UCSD-AML1 (cell line): Measurements from ENCODE around the gene RNU1-3.
"Not testable (repeated sequence)": the region's sequence is repeated elsewhere in the genome, so short reads cannot be mapped to it uniquely, and the experiment has no call there.

Experiments
- DNase-seq: peaks from one replicate; lab custom pipeline; 2025; ENCODE audit not compliant: unreplicated experiment; lab: John Stamatoyannopoulos, UW

The RNU1-3 gene

GRCh38 chr1:16666502-16667413, at the start of gene RNU1-3:
TSS of gene RNU1-3 (minus strand) at chr1:16666948.
- DNase-seq = not testable (repeated sequence)

DNA sequence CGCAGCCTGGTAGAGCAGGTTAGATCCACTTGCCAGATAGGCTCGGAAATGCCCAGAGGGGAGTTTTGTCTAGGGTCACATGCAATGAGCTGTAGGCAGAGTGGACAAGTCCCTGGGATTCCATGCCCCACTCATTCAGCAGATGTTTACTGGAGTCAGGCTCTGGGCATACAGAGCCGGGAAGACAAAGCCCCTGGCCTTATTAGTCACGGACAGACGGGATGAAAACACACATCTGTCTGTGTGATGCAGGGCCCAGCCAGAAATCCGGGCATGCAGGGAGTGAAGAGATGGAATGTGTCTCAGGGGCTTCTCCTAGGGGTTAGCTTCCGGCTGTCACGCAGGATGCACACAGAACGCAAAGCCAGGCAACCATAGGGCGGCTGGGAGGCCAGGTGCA, 46.7 kb upstream of the RNU1-3 start:
- DNase-seq = not testable (repeated sequence)

- DNase-seq = not testable (repeated sequence)
These were observed 46.2 kb upstream of the RNU1-3 start for GRCh38 chr1:16712984-16713383.

DNA sequence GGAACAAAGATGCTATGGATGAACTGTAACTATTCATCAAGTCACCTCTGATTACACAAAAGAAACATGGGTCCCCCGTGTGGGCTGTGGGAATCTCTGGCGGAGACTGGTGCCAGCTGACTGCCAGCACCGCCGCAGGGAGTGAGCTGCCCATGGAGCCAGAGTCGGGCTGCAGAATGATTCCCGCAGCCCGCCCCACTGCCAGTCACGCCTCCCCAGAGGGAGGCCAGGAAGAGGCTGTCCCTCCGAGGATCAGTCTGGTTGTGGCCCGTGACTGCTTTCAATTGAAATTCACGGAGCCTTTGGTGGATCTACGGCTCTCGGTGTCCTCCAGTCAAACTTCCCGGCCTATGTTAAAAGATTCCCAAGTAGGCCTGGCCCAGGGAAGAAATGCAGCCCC, 45.8 kb upstream of the RNU1-3 start:
- not testable (repeated sequence) for DNase-seq

DNA sequence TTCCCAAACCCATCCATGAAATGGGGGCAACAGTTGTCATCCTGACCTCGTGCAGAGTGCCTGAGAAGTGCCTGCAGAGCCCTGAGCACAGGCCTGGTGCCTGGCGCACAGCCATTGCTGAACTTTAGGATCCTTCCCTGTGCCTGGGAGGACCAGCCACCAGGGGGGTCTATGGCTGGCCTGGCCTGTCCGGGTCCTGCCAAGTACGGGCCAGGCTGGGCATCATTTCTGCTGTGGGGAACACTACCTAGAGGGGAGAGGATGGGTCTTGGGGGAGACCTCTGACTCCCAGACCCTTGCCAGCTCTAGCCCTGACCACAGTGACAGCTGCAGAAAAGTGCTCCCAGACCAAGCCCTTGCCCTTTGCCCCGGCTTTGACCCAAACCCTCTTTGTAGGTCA, 45.4 kb upstream of the RNU1-3 start:
- DNase-seq = not testable (repeated sequence)

DNA sequence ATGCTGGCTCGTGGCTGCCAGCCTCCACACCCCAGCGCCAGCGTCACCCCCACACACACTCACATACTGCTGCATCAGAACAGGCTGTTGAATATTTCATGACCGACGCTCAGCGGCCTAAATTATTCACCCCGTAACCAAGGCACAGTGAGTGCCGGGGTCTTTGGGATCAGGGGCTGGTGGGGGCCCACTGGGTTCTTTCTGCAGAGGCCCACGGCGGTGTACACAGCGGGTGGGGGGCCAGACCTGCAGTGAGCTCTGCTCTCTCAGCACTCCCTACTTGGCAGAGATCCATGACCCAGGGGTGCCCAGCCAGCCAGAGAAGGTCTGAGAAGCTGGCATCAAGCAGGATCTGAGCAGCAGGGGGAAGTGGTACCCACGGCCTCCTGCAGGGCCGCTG, 43.9 kb upstream of the RNU1-3 start:
- not testable (repeated sequence) for DNase-seq

DNA sequence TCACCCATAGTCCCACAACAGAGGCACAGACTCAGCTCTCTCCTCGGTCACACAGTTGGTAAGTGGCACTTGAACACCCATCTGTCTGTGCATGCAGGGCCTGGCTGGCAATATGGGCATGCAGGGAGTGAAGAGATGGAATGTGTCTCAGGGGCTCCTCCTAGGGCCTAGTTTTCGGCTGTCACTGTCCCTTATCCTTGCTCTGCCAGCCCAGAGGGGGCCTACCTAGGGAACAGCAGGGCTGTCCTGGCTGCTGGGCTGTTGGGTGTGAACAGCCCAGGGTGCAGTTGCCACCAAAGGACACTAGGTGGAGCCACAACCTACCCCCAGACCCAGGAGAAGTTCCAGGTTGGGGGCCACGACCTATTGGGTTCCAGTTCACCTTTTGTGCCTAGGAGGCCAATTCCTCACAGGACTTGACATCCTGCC, 42.9 kb upstream of the RNU1-3 start:
- not testable (repeated sequence) for DNase-seq

DNA sequence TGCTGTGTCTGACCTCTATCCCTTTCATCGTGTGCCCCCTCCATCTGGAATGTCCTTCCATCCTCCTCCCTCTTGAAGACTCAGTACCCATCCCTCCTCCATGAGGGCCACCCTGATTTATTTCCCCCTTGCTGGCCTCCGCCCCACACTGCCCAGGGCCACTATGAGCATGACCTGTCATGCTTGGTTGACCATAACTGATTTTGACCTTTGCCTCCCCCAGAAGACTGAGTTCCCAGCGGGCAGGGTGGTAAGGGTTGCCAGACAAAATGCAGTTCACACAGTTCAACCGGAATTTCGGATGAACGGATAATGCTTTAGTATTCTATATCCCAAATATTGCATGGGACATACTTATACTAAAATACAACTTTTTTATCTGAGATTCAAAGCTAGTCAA, 42.0 kb upstream of the RNU1-3 start:
- not testable (repeated sequence) for DNase-seq

GRCh38 chr1:16707130-16708093, 40.7 kb upstream of the RNU1-3 start:
- DNase-seq = not testable (repeated sequence)

GRCh38 chr1:16706302-16706701, 39.6 kb upstream of the RNU1-3 start:
- not testable (repeated sequence) for DNase-seq

- DNase-seq = not testable (repeated sequence)
These were observed 37.9 kb upstream of the RNU1-3 start for GRCh38 chr1:16704502-16705100.

DNA sequence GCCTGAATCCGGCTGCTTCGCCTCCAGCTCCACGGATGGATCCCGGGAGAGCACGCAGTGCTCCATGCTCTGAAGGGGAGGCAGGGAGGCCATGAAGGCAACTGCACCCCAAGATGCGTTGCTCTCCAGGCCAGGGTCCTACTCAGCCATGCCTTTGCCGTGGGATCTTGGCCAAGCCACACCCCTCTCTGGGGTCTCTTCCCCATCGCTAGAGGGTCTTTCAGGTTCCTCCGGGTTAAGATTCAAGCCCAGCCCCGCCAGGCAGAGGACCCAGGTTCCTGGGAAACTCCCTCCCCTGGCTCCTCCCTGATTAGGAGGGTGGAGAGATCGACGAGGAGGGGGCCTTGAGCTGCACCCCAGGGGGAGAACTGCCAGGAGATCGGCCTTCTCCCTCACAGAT, 37.3 kb upstream of the RNU1-3 start:
- DNase-seq = not testable (repeated sequence)

- not testable (repeated sequence) for DNase-seq
These were observed 36.9 kb upstream of the RNU1-3 start for GRCh38 chr1:16703602-16704001.

- not testable (repeated sequence) for DNase-seq
These were observed 36.4 kb upstream of the RNU1-3 start for GRCh38 chr1:16703141-16703540.

DNA sequence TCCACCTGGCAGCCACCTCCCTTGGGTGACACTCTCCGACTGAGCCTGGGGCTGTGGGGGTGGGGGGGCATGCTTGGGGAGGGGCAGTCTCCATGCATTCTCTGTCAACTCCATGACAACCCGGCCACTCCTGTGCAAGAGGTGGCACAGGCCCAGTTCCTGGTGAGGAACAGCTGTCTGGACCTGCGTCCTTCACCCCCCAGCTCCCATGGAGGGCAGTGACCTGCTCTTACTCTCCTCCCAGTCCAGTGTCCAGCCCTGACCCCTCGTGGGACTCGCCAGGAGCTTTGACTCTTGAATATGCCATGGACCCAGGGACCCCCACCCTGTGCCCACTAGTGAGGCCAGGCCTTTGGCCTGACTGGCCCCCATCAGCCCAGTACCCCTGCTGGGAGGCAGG, 35.5 kb upstream of the RNU1-3 start:
- not testable (repeated sequence) for DNase-seq

DNA sequence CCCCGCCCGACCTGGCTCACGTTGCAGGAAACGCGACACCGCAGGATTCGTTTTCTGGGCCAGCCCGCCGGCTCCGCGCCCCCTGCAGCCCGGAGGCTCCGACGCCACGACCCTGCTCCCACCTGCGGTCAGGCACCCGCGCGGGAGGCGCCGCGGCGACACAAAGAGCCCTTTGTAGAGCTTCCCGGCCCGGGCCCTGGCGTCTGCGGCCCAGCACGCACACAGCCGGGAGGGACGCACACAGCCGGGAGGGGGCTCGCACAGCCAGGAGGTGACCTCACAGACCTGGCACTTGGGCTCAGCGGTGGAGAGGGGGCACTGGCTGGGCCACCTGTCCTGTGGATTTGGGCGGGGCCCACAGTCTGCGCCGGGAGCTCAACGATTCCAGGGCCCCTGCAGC, 34.4 kb upstream of the RNU1-3 start:
- DNase-seq = not testable (repeated sequence)

DNA sequence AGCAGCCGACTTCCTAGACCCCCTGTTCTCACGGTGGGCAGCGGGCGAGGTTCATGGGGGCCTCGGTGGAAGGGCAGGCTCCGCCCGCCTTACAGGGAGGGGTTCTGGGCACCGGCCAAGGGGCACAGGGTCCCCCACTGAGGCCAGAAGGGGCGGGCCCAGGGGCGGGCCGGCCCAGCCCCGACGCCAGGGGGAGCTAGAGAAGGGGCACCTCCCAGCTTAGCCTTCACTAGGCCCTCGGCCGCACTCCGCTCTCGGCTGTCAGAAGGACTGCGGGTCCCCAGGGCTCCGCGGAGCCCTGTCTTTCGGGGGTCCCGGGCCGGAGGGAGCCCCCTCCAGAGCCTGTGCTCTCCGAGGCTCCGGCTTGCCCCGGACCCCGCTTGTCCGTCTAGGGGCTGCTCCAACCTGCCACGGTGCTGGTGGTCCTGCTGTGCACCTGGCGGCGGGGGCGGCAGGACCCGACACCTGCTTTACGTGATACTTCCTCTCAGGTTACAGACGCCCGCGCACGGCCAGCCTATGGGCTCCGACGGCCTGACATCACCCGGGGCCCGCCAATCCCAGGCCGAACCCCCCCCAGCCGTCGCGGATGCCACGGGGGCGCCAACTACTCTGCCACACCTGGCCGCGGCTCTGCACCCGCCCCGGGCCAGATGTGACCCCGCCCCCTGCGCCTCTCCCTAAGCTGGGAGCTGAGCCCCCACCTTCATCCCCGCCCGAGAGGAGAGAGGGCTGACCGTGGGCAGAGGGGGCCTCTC, 33.6 kb upstream of the RNU1-3 start:
- not testable (repeated sequence) for DNase-seq

- DNase-seq = not testable (repeated sequence)
These were observed 32.7 kb upstream of the RNU1-3 start for GRCh38 chr1:16699440-16699839.

GRCh38 chr1:16697152-16697551, 30.4 kb upstream of the RNU1-3 start:
- DNase-seq = not testable (repeated sequence)

GRCh38 chr1:16696507-16697150, 29.9 kb upstream of the RNU1-3 start:
- not testable (repeated sequence) for DNase-seq
